Gastrocnemius medialis (tissue), 4 donors: ENCODE measurements around the gene MARF1.

Experiments used
- POLR2A ChIP-seq, 2 donors: fragments of 450-650 bp; IDR thresholded peaks; one replicate each; pipeline ENCODE4 v1.6.1; 2017; ENCODE audit warnings: antibody characterized with exemption in 2 of 2, mild to moderate bottlenecking in 2 of 2, moderate library complexity in 2 of 2
- TF ChIP-seq, protein P1 (sequence below), 5 experiments: fragments of 450-650 bp in 3 of 5; fragments of 200-600 bp in 2 of 5; sonication (generic) in 2 of 5; IDR thresholded peaks in 4 of 5; conservative IDR thresholded peaks in 1 of 5; 1 replicate in 4 of 5; 2 replicates in 1 of 5; pipeline ENCODE4 v1.5.1; 2016 to 2019; ENCODE audit warnings: antibody characterized with exemption in 5 of 5, mild to moderate bottlenecking in 3 of 5, moderate library complexity in 3 of 5

DNA sequence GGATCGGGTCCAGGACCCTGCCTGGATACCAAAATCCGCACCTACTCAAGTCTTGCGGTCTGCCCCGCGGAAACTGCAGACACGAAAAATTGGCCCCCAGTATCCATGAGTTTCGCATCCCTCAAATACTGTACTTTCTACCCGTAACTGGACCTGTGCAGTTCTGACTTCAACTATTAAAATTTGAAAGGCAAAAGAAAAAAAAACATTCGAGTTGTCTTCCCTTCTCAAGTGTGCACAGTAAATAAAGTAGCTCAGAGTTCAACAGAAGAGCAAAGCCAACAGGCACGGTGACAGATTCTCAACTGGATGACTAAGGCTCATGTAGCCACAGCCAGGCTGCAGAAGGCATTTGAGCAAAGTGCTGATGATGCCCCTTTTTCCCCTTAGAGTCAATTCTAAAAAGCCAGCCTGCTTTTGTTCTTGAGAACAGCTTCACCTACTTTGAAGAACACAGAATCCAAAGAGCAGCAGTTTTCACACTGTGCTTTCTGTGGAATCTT lies 32.5 kb downstream of the MARF1 start:
- TF ChIP-seq POLR2A (IDR thresholded peaks at IDR 0.05) = no peak
- TF ChIP-seq, protein P1, sequence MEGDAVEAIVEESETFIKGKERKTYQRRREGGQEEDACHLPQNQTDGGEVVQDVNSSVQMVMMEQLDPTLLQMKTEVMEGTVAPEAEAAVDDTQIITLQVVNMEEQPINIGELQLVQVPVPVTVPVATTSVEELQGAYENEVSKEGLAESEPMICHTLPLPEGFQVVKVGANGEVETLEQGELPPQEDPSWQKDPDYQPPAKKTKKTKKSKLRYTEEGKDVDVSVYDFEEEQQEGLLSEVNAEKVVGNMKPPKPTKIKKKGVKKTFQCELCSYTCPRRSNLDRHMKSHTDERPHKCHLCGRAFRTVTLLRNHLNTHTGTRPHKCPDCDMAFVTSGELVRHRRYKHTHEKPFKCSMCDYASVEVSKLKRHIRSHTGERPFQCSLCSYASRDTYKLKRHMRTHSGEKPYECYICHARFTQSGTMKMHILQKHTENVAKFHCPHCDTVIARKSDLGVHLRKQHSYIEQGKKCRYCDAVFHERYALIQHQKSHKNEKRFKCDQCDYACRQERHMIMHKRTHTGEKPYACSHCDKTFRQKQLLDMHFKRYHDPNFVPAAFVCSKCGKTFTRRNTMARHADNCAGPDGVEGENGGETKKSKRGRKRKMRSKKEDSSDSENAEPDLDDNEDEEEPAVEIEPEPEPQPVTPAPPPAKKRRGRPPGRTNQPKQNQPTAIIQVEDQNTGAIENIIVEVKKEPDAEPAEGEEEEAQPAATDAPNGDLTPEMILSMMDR (IDR thresholded peaks at IDR 0.05 in 4 of 5, conservative IDR thresholded peaks at IDR 0.05 in 1 of 5) = no peak
